ENCODE results near the gene CHRM4.

The CHRM4 gene

DNA sequence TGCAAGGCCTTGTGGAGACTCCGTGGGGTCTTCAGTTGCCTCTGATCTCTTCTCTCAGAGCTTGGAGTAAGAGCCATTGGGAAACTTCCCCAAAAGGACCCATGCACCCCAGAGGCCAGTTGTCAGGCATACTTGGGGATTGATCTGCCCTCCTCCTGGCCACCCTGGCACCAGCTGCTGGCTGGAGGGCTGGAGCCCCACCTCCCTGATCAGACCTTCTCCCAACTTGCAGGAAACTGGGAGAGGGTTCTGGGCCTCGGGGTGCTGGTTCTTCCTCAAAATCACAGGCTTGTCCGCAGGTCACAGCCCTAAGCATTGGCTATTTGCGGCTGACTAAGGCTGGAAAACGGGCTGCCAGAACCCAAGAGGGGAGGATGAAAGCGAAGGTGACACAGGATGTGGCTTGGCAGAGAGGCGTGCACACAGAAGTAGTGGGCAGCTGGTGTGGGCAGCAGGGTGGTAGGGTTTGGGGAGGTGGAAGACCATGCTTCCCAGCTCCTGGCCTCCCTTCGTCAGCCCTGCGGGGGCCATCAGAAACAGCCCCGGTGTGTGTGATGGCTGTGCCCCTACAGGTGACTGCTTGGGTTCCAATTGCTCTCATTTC is 45.6 kb downstream of the CHRM4 start:
- in situ Hi-C loops (cut with MboI; ENCODE audit: low pct_unique_long_range_greater_than_20kb, low sequenced_read_pairs, unreplicated experiment): no loop called here
- TF ChIP-seq, protein P1, sequence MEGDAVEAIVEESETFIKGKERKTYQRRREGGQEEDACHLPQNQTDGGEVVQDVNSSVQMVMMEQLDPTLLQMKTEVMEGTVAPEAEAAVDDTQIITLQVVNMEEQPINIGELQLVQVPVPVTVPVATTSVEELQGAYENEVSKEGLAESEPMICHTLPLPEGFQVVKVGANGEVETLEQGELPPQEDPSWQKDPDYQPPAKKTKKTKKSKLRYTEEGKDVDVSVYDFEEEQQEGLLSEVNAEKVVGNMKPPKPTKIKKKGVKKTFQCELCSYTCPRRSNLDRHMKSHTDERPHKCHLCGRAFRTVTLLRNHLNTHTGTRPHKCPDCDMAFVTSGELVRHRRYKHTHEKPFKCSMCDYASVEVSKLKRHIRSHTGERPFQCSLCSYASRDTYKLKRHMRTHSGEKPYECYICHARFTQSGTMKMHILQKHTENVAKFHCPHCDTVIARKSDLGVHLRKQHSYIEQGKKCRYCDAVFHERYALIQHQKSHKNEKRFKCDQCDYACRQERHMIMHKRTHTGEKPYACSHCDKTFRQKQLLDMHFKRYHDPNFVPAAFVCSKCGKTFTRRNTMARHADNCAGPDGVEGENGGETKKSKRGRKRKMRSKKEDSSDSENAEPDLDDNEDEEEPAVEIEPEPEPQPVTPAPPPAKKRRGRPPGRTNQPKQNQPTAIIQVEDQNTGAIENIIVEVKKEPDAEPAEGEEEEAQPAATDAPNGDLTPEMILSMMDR (IDR thresholded peaks at IDR 0.05; ENCODE audit: extremely low read depth, insufficient read depth, missing control alignments): no peak
- no peak for DNase-seq (ENCODE audit: low spot score)

DNA sequence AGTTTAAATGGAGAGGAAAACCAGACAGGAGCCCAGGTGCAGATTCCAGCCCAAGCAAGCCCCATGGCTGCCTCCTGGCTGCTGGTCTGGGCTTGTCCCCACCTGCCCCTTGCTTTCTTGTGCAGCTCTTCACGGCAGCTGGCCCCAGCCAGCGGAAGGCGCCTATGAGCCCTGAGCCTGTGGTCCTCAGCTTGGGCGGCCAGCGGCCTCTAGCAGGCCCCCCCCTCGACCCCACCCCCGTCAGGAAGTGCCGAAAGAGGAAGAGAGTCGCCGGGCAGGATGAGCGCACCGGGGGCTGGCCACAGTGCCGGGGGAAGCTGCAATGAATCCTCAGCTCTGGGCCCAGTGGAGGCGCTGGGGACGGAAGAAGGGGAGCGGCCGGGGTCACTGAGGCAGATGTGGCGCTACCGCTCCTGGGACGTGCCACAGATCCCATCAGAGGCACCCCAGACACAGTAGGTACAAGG is 46.4 kb downstream of the CHRM4 start:
- TF ChIP-seq, protein P1 (IDR thresholded peaks at IDR 0.05; ENCODE audit: extremely low read depth, insufficient read depth, missing control alignments): no peak
- DNase-seq (ENCODE audit: low spot score): peak; percentile 74
- in situ Hi-C loops (cut with MboI; ENCODE audit: low pct_unique_long_range_greater_than_20kb, low sequenced_read_pairs, unreplicated experiment): no loop called here

DNA sequence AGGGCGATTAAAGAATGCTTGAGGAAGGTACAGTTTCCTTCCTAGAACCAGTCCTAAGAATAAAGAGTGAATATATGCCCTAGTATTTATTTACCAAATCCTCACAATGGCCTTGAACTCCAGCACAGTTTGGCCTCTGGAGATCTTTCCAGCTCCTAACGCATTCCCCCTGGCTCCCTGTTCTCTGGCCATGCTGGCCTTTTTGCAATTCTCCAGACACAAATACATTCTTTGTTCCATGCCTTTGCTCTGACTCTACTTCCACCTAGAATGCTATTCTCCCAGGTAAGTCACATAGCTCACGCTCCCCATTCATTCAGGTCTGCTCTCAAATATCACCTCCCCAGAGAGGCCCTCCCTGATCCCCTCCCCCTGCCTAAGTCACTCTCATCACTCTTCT is 48.1 kb downstream of the CHRM4 start:
- TF ChIP-seq, protein P1 (IDR thresholded peaks at IDR 0.05; ENCODE audit: extremely low read depth, insufficient read depth, missing control alignments): no peak
- in situ Hi-C loops (cut with MboI; ENCODE audit: low pct_unique_long_range_greater_than_20kb, low sequenced_read_pairs, unreplicated experiment): no loop called here
- DNase-seq (ENCODE audit: low spot score): no peak

DNA sequence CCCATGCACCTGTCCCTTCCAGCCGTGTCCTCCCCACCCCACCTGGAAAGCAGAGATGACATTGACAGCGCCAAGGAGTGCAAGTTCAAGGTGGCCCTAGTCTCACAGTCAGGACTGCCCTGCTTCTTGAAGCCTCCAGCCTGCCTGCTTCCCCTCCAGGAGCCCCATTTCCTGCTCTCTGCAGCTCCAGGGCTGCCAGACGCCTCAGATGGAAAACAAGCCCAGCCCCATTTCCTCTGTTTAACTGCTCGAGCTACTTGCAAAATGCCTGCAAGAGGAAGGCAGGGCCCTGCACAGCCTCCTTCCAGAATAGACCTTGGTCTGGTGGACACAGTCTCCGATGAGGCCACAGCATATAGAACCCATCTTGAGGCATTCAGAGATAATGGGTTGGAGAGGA is 49.3 kb downstream of the CHRM4 start:
- TF ChIP-seq, protein P1 (IDR thresholded peaks at IDR 0.05; ENCODE audit: extremely low read depth, insufficient read depth, missing control alignments): no peak
- in situ Hi-C loops (cut with MboI; ENCODE audit: low pct_unique_long_range_greater_than_20kb, low sequenced_read_pairs, unreplicated experiment): no loop called here
- DNase-seq (ENCODE audit: low spot score): no peak

DNA sequence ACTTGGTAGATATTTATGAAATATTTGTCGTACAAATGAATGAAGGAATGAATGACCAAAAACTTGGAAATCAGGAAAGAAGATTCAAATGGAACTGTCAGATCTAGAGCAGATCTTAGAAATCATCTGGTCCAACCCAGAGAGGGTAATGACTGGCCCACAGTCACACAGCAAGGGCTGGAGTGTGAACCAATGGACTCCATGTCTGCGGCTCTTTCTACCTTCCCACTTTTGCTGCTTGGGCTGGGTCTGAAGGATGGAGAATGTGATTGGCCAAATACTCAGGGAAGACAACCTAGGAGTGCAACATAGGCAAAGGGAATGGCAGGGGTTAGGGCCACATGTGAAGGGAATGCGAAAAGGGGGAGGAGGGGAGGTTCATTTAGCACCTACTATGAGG is 50.1 kb downstream of the CHRM4 start:
- in situ Hi-C loops (cut with MboI; ENCODE audit: low pct_unique_long_range_greater_than_20kb, low sequenced_read_pairs, unreplicated experiment): no loop called here
- no peak for DNase-seq (ENCODE audit: low spot score)
- TF ChIP-seq, protein P1 (IDR thresholded peaks at IDR 0.05; ENCODE audit: extremely low read depth, insufficient read depth, missing control alignments): no peak

DNA sequence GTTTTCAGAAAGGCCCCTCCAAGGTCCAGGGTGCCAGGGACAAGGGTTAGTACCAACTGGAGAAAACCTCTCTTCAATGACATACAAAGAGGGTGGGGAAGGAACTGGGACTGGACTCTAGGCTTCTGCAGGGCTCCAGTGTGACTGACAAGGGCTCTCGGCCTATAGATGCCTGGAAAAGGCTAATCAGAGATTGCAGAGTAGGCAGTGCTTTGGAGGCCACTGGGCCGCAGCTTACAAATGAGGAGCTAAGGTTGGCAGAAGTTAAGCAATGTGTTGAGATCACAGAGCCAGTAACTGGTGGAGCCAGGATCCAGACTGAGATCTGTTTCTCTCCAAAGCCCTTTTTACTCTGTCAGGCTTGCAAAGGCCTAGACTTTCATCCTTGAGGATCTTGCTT is 51.8 kb downstream of the CHRM4 start:
- in situ Hi-C loops (cut with MboI; ENCODE audit: low pct_unique_long_range_greater_than_20kb, low sequenced_read_pairs, unreplicated experiment): no loop called here
- TF ChIP-seq, protein P1 (IDR thresholded peaks at IDR 0.05; ENCODE audit: extremely low read depth, insufficient read depth, missing control alignments): no peak
- no peak for DNase-seq (ENCODE audit: low spot score)
